ENCODE results near the gene SLCO1B3. TPM values are rescaled to one million over a fixed set of nuclear protein-coding genes. Genes with fewer than 3 reads are reported as not detected.

SLCO1B3 gene
- total RNA-seq, 6 experiments from 2014 or later: not detected

GRCh38 chr12:20798554-20798953 is 12.0 kb upstream of the SLCO1B3 start:
- no peak overlapping the region for H3K4me3 Mint-ChIP-seq
- H3K27ac Mint-ChIP-seq: no peak overlapping the region
- H3K4me1 Mint-ChIP-seq (ENCODE audit: low read depth): no peaks in the 10 kb centered on the region
- TF ChIP-seq CTCF (IDR thresholded peaks at IDR 0.05): no peak
- no peaks in the 10 kb centered on the region; the same call in 1 of the 2 replicates for H3K27me3 Mint-ChIP-seq (ENCODE audit: insufficient read depth)
- no peak for DNase-seq
- peaks cover 19% of the 10 kb centered on the region for H3K9me3 Mint-ChIP-seq
- H3K36me3 Mint-ChIP-seq (ENCODE audit: low read depth): 0 out of 2 replicates have a peak, but pooled peaks cover 4% of the 10 kb centered on the region

GRCh38 chr12:20800160-20800559 is 10.3 kb upstream of the SLCO1B3 start:
- Mint-ChIP-seq H3K4me1 (ENCODE audit: low read depth) (no peaks in the 10 kb centered on the region), H3K27ac (no peak overlapping the region), H3K9me3 (peaks cover 5% of the 10 kb centered on the region; the same call in 1 of the 2 replicates), H3K27me3 (ENCODE audit: insufficient read depth) (no peaks in the 10 kb centered on the region), H3K36me3 (ENCODE audit: low read depth) (no peaks in the 10 kb centered on the region), H3K4me3 (no peak overlapping the region)
- no peak for DNase-seq
- no peak for TF ChIP-seq CTCF (IDR thresholded peaks at IDR 0.05)

- TF ChIP-seq CTCF (IDR thresholded peaks at IDR 0.05): no peak
- Mint-ChIP-seq H3K4me3 (no peak overlapping the region), H3K27ac (no peak overlapping the region), H3K36me3 (ENCODE audit: low read depth) (no peaks in the 10 kb centered on the region), H3K27me3 (ENCODE audit: insufficient read depth) (no peaks in the 10 kb centered on the region), H3K4me1 (ENCODE audit: low read depth) (no peaks in the 10 kb centered on the region), H3K9me3 (no peaks in the 10 kb centered on the region; the same call in 1 of the 2 replicates)
- DNase-seq: no peak
Measured at GRCh38 chr12:20801035-20801434, 9.5 kb upstream of the SLCO1B3 start.

- no peaks in the 10 kb centered on the region for H3K36me3 Mint-ChIP-seq (ENCODE audit: low read depth)
- peaks cover 6% of the 10 kb centered on the region for H3K9me3 Mint-ChIP-seq
- no peak overlapping the region for H3K4me3 Mint-ChIP-seq
- no peak overlapping the region for H3K27ac Mint-ChIP-seq
- TF ChIP-seq CTCF (IDR thresholded peaks at IDR 0.05): no peak
- H3K27me3 Mint-ChIP-seq (ENCODE audit: insufficient read depth): no peaks in the 10 kb centered on the region
- H3K4me1 Mint-ChIP-seq (ENCODE audit: low read depth): no peaks in the 10 kb centered on the region
- no peak for DNase-seq
Measured at GRCh38 chr12:20805921-20806320, 4.6 kb upstream of the SLCO1B3 start.

GRCh38 chr12:20807192-20808080 is 3.1 kb upstream of the SLCO1B3 start:
- Mint-ChIP-seq H3K9me3 (peaks cover 11% of the 10 kb centered on the region), H3K4me1 (ENCODE audit: low read depth) (no peaks in the 10 kb centered on the region), H3K27me3 (ENCODE audit: insufficient read depth) (no peaks in the 10 kb centered on the region), H3K4me3 (no peak overlapping the region), H3K36me3 (ENCODE audit: low read depth) (no peaks in the 10 kb centered on the region; the same call in 1 of the 2 replicates), H3K27ac (no peak overlapping the region)
- DNase-seq: no peak
- no peak for TF ChIP-seq CTCF (IDR thresholded peaks at IDR 0.05)

All from HFFc6 (cell line).